Stimulated activated CD8-positive, alpha-beta memory T cell treated with anti-CD3 and anti-CD28 coated beads, Interleukin-7, amount 100 ng/mL, for 48 hours (primary cell): ENCODE results near the gene PCSK1.
"Not testable (repeated sequence)": the region's sequence is repeated elsewhere in the genome, so short reads cannot be mapped to it uniquely, and the experiment has no call there.

Source experiments
- DNase-seq, 2 donors: peaks; one replicate each; pipeline ENCODE4 v3.0.0-alpha.2; 2020; ENCODE audit warnings: low read depth in 1 of 2; ENCODE audit errors: extremely low read depth in 1 of 2

PCSK1 gene

GRCh38 chr5:96427824-96428223 lies 5.2 kb downstream of the PCSK1 start:
- no peak for DNase-seq

GRCh38 chr5:96426831-96427230 lies 6.2 kb downstream of the PCSK1 start:
- no peak for DNase-seq

GRCh38 chr5:96425443-96425842 lies 7.6 kb downstream of the PCSK1 start:
- DNase-seq = no peak

- no peak for DNase-seq
Observed at GRCh38 chr5:96415897-96416296, 17.2 kb downstream of the PCSK1 start.

- no peak for DNase-seq
Observed at GRCh38 chr5:96412868-96413449, 20.1 kb downstream of the PCSK1 start.

- no peak for DNase-seq
Observed at GRCh38 chr5:96410013-96410412, 23.0 kb downstream of the PCSK1 start.

GRCh38 chr5:96408841-96409538 lies 24.1 kb downstream of the PCSK1 start:
- DNase-seq = no peak

- no peak for DNase-seq
Observed at GRCh38 chr5:96408210-96408777, 24.8 kb downstream of the PCSK1 start.

GRCh38 chr5:96407436-96407835 lies 25.6 kb downstream of the PCSK1 start:
- DNase-seq = no peak

- DNase-seq = no peak
Observed at GRCh38 chr5:96404191-96404867, 28.7 kb downstream of the PCSK1 start.

- DNase-seq = no peak
Observed at GRCh38 chr5:96402500-96402899, 30.5 kb downstream of the PCSK1 start.

- DNase-seq = no peak
Observed at GRCh38 chr5:96396878-96397277, 36.2 kb downstream of the PCSK1 start.

- DNase-seq = not testable (repeated sequence)
Observed at GRCh38 chr5:96395295-96395694, 37.8 kb downstream of the PCSK1 start.

GRCh38 chr5:96391921-96392320 lies 41.1 kb downstream of the PCSK1 start:
- DNase-seq = no peak

- DNase-seq = no peak
Observed at GRCh38 chr5:96388176-96388575, 44.9 kb downstream of the PCSK1 start.

- DNase-seq = no peak
Observed at GRCh38 chr5:96387616-96388015, 45.4 kb downstream of the PCSK1 start.

- DNase-seq = no peak
Observed at GRCh38 chr5:96385538-96385937, 47.5 kb downstream of the PCSK1 start.

GRCh38 chr5:96384353-96384752 lies 48.7 kb downstream of the PCSK1 start:
- no peak for DNase-seq

- DNase-seq = no peak
Observed at GRCh38 chr5:96381526-96381925, 51.5 kb downstream of the PCSK1 start.

GRCh38 chr5:96379896-96380295 lies 53.2 kb downstream of the PCSK1 start:
- DNase-seq = no peak

- no peak for DNase-seq
Observed at GRCh38 chr5:96377597-96377996, 55.5 kb downstream of the PCSK1 start.

GRCh38 chr5:96377167-96377566 lies 55.9 kb downstream of the PCSK1 start:
- DNase-seq = no peak
